Measurements from ENCODE around the gene TWNK.

TWNK gene

DNA sequence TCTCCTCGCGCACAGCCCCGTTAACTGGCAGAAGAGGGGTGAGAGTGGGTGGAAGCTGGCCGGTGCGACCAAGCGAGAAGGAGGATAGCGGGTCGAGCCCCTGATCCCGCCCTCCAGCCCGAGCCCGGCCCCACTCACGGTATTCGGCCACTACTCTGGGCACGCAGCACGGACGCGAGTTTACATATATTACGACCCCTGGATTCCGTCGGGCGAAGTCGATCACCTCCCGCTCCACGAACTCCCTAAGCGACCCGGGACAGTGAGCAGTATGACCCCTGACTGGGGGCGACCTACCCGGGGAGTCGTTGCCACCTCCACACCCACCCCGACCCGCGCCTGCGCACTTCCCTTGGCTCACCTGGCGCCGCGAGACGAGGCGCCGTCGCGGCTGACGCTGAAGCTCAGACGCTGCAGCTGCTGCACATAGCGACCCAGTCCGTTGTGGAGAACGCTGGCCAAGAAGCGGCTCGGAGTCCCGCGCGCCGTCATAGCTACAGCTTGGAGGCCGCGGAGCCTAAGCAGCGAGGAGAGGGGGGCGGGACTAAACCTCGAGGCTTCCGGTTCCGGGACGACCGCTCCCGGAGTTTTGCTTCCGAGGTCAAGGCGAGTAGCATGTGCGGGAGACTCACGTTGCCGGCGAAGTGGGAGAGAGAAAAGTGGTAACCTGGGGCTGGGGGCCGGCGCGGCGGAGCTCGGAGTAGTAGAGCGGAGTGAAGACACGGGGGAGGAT lies at the start of gene TWNK, which contains the start of gene MRPL43:
Gene TWNK (plus strand): TSS at position 592 of the 733 bp plus-strand sequence. CDS start 668 bp downstream, outside the sequence.
Gene MRPL43 (minus strand): TSS at position 546 of the 733 bp plus-strand sequence. CDS start 54 bp downstream, at position 492.
- DNase-seq = peak; percentile 49

DNA sequence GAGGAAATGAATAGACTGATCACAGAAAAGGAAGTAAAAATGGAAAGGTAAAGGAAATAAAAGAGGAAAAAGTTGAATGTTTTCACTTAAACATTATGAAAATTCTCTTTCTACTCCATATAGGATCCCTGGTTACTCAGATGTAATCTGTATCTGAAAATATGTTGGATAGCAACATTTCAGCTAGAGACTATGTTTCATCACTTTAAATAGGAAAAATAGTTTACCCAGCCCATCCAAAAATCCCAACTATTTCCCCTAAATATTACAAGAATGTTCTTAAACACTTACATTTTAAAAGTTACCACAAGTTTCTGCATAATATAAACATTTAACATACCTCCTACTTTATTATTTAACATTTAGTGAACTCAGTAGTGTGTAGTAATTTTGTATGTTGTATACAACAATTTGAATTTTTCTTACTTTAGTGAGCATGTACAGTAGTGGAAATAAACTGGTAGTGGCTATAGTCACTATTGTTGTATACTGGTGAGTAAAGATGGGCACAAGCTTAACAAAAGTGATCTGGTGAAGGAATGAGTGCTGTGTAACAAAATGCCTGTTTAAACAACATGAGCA lies 47.5 kb upstream of the TWNK start:
- no peak for DNase-seq

DNA sequence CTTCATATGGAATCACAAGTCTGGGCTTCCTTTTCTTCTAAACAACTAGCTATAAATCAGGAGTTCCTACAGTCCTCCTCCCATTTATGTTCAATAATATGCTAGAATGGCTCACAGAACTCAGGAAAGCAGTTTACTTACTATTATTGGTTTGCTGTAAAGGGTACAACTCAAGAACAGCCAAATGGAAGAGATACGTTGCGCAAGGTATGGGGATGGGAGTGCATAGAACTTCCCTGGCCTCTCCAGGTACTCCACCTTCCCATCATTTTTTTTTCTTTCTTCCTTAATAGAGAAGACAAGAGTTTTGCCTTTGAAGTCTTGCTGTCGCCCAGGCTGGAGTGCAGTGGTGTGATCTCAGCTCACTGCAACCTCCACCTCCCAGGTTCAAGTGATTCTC lies 45.1 kb upstream of the TWNK start:
- DNase-seq = no peak

DNA sequence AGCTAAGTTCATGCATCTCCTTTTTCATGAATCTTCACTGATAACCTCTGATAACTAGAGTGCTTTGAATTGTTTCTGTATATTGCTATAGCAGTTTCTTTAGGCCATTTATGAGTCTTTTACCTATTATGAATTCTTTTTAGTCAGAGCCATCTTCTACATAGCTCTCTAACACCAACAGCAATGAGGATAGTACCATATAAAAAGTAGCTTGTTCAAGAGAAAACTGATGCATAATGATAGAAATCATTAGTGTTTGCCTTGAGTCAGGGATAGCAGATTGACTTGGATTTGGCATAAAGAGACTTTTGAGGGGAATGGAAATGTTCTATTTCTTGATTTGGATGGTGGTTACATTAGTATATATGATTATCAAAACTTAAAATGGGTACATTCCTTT lies 43.8 kb upstream of the TWNK start:
- no peak for DNase-seq

DNA sequence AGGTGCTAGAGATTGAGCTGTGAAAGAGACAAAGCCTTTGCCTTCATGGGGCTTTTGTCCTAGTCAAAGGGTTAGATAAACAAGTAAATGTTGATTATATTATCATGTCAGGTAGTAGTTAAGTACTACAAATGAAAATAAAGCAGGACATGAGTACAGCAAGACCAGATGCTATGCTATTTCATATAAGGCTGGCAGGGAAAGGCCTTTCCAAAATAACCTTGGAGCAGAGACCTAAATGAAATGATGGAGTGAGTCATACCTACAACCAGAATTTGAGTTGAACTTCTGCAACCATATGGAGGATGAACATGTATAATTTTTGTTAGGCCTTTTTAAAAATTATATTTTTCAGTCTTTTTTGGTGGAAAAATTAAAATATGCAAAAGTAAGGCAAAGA lies 41.6 kb upstream of the TWNK start:
- no peak for DNase-seq

DNA sequence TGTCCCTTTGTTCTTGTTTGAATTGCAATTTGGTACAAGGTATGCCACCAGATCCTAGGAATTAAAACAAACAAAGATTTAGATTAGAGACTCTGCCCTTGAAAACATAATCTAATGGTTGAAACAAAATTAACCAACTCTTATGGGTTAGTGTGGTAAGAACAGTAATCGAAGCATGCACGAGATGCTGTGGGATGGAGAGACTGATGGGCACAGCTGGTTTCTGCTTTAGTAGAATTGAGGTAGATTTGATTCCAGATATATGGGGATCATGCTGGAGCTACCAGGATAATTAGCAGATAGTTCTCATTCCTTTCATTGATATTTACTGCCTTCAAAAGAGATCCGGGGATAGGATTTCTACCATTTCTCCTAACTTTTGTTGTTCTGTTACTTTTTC lies 38.4 kb upstream of the TWNK start:
- DNase-seq = no peak

DNA sequence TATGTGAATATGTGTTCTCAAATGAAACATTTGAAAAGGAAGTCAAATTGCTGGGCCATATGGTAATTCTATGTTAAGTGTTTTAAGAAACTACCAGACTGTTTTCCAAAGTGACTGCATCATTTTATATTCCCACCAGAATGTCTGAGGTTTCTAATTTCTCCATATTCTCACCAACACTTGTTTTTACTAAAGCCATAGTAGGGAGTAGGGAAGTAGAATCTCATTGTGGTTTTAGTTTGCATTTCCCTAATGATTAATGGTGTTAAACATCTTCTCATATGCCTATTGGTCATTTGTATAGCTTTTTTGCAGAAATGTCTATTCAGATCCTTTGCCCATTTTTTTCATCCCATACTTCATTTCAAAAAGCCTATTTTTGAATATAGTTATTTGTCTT lies 27.1 kb upstream of the TWNK start:
- DNase-seq = no peak

DNA sequence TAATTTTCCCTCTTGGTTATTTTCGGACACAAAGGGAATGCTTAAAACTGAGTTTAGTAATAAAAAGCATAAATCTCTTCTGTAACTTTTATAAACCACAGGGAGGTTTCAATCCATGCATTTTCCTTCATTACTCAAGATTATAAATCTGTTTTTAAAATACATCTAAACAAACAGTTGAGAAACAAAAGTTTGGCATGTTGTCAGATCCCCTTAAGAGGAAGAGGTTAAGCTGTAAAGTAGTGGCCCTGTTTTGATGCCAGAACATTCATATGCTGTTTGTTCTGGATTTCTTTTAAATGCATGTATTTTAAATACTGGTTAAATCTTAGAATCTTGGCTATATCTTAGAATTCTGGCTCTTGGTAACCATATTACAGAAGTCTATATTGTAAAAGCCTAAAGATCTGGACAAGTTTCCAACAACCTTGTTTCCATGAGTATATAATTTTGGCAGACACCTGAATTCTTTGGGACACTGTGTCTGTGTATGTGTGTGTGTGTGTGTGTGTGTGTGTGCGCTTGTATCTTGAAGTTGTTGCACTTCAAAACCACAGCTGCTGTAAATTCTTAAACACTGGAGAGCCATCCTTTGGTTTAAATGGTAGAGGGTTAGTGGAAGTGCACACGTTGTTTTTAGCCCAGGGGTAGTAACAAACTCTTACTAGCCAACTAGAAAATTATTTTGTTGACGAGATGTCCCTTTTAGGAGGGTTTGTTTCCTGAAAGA lies 24.8 kb upstream of the TWNK start:
- DNase-seq = no peak

DNA sequence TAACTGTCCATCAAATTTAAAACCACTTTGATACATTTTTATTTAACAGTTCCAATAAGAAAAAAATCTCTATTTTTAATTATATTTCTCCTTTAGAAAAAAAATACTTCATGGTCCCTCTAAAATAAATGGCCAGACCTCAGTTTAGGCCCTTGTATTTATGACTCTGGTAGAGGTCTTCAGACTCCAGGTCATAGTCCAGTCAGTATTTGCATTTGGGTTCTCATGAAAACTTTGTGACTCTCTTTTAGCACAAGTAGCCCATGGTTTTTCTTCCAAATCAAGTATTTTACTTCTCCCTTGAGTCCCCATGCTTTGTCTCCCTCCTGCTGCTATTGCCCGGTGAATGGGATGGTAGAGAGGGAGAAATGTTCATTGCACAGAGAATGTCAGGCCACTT lies 23.5 kb upstream of the TWNK start:
- no peak for DNase-seq

DNA sequence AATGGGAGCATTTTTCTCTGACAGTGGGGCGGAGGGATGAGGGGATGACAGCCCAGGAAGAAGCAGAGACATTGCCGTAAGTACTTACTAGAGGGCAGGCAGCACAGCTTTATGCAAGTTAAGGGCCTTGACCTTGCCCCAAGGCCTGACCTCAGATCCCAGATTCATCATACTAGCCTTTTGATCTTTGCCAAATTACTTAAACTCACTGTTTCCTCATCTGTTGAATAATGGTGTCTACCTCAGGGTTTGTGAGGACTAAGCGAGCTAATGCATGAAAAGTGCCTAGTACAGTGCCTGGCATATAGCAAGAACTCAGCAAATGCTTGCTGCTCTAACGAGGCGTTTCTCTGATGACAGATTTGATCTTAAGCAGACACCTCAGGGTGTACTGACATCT lies 21.5 kb upstream of the TWNK start:
- DNase-seq = no peak

DNA sequence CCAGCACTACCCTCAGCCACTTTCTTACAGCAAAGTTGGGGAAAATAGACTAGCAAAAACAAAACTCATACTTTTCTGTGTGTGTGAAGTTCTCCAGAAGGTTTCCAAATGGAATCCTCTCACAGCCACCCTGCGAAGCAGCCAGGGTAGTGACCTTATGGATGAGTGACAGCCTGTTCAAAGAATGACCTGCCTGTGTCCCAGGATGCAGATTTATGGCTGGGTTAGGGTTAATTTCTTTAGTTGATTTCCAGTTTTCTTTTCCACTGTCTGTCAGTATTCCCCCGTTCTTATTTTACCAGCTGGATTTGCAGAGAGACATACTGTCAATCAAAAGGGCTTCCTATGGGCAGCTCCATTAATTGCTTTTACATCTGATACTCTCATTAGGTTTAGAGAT lies 20.5 kb upstream of the TWNK start:
- DNase-seq = no peak

DNA sequence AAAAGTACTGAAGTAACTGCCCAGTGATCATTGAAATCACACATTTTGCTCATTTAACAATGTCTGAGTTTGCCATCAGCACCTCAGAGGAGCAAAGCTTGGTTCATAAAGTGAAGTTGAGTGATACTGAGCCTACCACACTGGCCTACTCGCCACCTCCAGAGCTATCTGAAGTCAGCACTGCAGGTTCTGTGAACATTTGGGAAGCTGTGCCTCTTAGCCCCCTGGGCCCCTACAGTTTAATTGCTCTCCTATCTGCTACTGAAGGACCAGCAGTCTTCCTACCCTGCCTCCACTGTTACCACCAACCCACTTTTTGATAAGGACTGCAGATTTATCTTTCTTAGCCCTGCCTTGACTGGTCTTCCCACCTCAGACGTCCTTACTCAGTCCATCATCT lies 20.0 kb upstream of the TWNK start:
- DNase-seq = no peak

DNA sequence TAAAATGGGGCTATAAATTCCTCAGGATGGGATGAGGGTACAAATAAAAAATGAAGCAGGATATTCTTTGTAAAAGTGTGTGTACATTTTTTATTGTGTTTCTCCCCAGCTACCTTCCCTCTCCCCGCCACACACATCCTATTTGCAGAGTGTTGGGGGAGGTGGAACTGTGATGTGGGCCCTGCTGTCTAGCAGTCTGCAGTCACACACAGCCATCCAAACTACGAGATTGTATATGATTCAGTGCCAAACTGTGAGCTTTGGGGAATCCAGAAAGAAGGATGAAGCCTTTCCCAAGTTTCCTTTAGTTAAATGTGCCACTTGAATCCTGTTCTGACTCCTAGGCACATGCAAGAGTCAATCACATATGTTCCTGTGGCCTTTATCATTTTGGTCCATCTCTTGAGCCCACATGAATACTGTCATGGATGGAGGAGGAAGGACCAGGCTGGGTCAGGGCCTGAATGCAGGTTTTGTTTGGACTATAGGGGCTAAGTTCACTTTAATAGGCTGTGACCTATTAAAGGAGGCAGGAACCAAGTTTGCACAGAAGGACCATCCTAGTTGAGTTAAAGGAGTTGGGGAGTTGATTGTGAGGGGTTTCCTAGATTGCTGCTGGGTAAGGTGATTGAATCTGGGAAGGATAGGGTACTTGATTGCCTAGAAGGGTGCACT lies 19.1 kb upstream of the TWNK start:
- DNase-seq = no peak

DNA sequence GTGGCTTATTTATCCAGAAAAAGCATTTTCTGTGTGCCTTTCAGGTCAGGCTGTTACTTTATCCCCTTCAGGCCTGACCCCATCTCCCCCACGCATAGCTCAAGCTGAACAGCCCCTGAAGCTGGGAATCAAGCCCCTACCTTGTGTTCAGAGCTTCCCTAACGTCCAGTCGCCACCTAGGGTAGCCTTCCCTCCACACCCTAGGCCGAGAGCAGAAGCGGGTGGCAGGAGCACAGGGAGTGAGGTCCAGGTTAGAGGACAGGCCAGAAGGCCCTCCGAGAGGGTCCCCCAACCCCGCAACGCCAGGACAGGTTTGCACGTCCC lies 18.5 kb upstream of the TWNK start:
- DNase-seq = no peak

DNA sequence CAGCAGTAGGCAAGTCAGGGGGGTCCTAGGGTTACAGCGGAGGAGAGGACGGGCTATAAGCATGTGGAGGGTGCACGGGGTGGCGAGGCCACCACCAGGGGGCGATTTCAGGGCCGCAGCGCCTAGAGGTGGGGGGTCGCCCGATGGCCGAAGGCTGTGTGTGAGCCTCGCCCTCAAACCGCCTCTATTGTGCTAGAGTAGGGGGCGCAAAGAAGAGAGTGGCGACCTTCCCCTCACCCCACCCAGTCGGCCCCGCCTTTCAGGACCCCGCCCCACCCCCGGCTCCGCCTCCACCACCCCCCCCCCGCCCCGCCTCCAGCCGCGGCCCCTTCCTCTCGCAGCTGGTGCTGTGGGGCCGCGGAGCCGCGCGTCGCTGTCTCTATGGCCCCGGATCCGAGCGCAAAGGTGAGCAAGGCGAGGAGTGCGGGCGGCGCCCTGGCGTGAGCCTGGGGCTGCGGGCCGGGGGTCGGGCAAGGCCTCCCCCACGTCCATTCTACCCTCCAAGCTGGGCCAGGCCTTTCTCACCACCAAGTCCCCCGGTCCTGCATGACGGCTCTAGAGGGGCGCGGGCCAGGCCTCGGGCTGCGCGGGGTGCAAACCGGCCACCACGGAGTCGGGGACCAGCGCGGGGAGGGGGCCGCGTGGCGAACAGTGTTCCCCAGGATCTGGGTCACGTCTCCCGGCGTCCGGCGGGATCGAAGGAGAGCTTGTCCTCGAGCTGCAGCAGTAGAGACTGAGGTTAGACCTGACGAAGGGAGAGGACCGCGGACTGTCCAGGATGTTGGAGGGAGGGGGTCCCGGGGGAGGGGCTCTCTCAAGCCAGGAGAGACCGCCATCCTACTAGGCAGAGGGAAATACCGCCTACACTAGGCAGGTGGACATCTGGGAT lies 17.9 kb upstream of the TWNK start, which contains the start of gene SEMA4G:
Gene SEMA4G (plus strand): TSS at position 318 of the 889 bp plus-strand sequence. CDS start 3,409 bp downstream, outside the sequence.
- no peak for DNase-seq

DNA sequence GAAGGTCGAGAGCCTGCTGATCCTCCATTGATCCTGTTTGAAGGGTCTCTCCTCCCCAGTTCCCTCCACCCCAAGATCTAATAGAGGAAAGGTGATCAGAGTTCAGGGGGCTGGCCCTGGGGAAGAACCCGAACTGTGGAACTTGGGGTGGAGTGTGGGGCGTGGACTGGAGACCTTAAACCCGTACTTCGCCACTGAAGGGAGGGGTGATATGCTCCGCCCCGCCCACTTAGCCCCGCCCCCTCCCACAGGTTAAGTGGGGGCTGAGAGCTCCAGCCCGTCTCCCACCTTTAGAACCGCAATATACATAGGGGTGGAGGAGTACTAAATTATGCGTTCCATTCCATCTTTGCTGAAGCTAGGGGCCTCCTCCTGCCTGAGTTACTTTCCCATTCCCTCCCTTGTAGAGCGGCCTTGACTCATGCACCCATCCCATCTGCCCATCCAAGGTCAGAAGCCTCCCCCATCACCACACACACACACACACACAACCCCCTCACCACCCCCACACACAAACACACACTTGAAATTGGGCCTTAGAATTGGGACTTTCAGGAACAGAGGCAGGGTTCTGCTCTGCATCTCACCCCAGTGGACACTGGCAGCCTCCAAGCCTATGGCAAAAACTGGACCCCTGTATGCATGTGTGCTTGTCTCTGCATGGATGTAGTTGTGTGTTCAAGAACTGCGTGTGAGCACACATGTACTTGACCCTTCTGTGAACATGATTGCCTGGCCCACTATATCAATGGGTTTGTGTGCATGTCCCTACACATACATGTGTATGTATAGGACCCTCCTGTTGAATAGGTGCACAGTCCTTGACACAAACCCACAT lies 17.0 kb upstream of the TWNK start:
- DNase-seq = no peak

DNA sequence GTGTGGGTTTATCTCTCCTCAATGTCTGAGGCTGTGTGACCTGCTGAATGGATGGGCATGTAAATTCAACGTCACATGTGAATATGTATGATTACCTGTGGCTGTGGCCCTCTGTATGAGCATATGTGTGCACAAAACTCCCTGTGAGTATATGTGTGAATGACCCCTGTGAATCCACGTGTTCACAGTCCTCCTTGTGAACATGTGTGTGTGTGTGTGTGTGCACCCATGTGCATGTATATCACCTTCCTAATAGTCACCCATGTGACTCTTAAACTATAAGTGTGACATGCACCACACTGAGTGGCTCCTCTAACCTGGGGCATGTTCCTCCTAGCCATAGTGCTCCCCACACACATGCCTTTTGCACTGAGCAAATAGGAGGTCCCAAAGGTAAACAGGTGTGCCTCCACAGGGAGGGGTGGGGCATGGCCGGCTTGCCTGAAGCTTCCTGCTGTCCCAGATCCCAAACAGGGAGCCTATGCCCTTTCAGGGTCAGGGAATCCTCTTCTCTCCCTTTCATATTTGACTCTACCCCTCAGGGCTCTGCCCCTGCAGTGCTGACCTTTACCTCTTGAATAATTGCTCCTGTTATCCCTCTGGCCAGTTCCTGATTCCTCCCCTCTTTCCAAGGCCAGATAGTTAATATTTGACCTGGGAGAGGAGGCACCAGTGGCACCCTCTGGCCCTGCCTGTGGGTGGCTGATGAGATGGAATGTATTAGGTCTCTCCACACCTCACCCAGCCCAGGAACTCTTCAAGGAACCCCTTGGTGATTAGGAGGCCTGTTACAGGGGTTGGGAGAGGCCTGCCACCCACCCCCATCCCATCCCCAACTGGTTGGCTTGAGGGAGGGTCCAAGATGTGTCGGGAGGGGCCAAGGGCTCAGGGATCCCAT lies 16.2 kb upstream of the TWNK start:
- no peak for DNase-seq

DNA sequence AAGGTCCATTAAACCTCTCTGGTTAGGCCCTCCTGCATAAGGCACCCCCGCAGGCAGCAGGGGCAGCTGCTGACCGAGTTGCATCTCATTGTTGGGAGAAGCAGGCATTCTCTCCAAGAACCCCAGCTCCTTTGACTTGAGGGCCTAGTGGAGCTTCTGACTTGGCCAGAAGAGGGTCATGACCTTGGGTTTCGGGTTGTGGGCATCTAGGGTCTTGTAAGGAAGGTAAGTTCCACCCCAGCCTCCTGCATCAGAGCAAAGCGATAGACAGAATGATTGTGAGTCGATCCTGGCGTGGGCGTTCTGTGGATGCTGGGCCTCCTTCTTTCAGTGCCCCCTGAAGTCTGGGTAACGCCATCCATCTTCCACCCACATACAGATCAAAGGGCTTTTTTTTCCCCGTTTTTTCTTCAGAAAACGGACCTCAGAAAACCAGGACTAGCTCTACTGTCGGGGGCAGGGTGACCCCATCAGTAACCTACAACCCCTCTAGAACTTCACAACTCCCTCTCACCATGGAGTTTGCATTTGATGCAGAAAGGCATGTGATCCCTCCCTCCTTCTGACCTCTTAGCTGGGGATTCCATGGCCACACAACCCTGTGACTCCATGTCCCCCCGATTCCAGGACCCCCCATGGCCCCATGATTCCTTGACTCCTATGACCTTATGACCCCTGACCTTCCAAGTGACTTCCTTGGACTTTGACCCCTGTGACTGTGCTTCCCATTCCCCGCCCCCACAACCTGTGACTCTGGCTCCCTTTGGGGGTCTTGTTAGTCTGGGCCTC lies 15.0 kb upstream of the TWNK start:
- no peak for DNase-seq

DNA sequence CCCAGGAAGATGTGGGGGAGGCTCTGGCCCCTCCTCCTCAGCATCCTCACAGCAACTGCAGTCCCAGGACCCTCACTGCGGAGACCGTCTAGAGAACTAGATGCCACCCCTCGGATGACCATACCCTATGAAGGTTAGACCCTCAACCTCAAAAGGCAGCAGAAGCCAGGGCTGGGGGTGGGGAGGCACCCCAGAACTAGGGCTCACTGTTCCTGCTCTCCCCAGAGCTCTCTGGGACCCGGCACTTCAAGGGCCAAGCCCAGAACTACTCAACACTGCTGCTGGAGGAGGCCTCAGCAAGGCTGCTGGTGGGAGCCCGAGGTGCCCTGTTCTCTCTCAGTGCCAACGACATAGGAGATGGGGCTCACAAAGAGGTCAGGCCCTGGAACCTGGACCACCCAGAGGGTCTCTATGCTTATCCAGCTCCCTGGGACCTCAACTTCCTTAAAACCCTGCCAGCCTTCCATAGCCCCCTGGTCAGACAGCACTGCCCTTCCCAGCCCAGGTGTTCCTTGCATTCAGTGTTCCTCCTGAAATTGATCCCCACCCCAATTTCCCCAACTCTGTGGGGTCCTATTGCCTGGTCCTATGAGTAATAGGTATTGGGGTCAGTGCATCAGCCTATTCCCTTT lies 14.3 kb upstream of the TWNK start:
- DNase-seq = no peak
